Measurements from ENCODE around the gene ACKR3. TPM values are rescaled to one million over a fixed set of nuclear protein-coding genes. Genes with fewer than 3 reads are reported as not detected.

ACKR3 gene
- total RNA-seq, 1 donor from 2014 or later, result 21.4 TPM

GRCh38 chr2:236626391-236627150 is 56.9 kb downstream of the ACKR3 start:
- H3K9me3 ChIP-seq (ENCODE audit: control insufficient read depth in 3 of 3, low read length in 3 of 3), result no peaks in the 10 kb centered on the region
- H3K4me3 ChIP-seq (ENCODE audit: low read length in 3 of 3), result no peak overlapping the region
- H3K27ac ChIP-seq (ENCODE audit: low read depth, low read length), result no peak overlapping the region
- H3K27me3 ChIP-seq (ENCODE audit: control insufficient read depth in 3 of 3, insufficient read depth in 3 of 3, low read length in 3 of 3), result peaks cover 0 to 5% (median 0%) of the 10 kb centered on the region in 3 donors
- H3K36me3 ChIP-seq (ENCODE audit: control insufficient read depth in 3 of 3, insufficient read depth in 3 of 3, low read length in 3 of 3), result no peaks in the 10 kb centered on the region
- H3K4me1 ChIP-seq (ENCODE audit: control insufficient read depth in 3 of 3, insufficient read depth in 3 of 3, low read length in 3 of 3), result no peaks in the 10 kb centered on the region
- H3K9ac ChIP-seq (ENCODE audit: low read depth in 1 of 3, low read length in 3 of 3), result no peak overlapping the region

DNA sequence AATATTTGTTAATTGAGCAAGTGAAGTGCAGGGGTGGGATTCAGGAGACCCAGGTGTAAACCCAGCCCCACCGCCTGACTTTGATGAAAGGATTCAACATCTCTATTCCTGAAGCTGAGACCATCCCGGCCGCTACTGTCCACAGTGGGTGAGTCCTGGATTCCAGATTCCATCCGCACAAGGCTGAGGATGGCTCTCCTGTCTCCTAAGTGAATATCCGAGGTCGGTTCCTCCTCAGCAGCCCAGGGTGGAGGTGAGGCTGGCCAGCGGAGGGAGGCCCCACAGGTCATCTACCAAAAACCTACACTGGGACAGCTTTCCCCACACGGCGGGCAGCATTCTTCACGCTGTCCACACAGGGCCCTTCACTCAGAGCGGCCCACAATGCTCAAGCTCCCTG is 57.6 kb downstream of the ACKR3 start:
- Histone ChIP-seq H3K9me3 (ENCODE audit: control insufficient read depth in 3 of 3, low read length in 3 of 3) (no peaks in the 10 kb centered on the region), H3K27me3 (ENCODE audit: control insufficient read depth in 3 of 3, insufficient read depth in 3 of 3, low read length in 3 of 3) (peaks cover 0 to 5% (median 0%) of the 10 kb centered on the region in 3 donors), H3K9ac (ENCODE audit: low read depth in 1 of 3, low read length in 3 of 3) (no peak overlapping the region), H3K4me3 (ENCODE audit: low read length in 3 of 3) (no peak overlapping the region), H3K4me1 (ENCODE audit: control insufficient read depth in 3 of 3, insufficient read depth in 3 of 3, low read length in 3 of 3) (no peaks in the 10 kb centered on the region), H3K36me3 (ENCODE audit: control insufficient read depth in 3 of 3, insufficient read depth in 3 of 3, low read length in 3 of 3) (no peaks in the 10 kb centered on the region), H3K27ac (ENCODE audit: low read depth, low read length) (no peak overlapping the region)

DNA sequence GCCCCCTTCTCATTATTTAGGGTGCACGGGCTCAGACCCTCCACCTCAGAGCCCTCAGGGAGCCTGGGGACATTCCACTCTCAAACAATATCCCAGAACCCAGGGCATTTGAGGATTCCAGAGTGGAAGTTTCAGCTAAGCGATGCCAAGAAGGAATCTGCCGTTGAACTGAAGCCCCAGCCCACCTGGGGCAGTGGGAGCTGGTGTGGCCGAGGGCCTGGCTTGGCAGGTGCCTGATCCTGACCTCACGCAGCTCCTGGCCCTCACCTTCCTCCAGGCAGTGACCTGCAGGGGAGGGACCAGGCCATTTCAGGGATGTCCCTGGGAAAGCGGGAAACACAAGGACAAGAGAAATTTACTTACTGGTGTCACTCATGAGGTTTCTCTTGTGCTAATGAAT is 58.2 kb downstream of the ACKR3 start:
- Histone ChIP-seq H3K9ac (ENCODE audit: low read depth in 1 of 3, low read length in 3 of 3) (no peak overlapping the region), H3K36me3 (ENCODE audit: control insufficient read depth in 3 of 3, insufficient read depth in 3 of 3, low read length in 3 of 3) (no peaks in the 10 kb centered on the region), H3K27me3 (ENCODE audit: control insufficient read depth in 3 of 3, insufficient read depth in 3 of 3, low read length in 3 of 3) (peaks cover 0 to 5% (median 0%) of the 10 kb centered on the region in 3 donors)

GRCh38 chr2:236628256-236628901 is 58.8 kb downstream of the ACKR3 start:
- Histone ChIP-seq H3K9ac (ENCODE audit: low read depth in 1 of 3, low read length in 3 of 3) (no peak overlapping the region), H3K4me3 (ENCODE audit: low read length in 3 of 3) (no peak overlapping the region), H3K4me1 (ENCODE audit: control insufficient read depth in 3 of 3, insufficient read depth in 3 of 3, low read length in 3 of 3) (no peaks in the 10 kb centered on the region), H3K27ac (ENCODE audit: low read depth, low read length) (no peak overlapping the region), H3K36me3 (ENCODE audit: control insufficient read depth in 3 of 3, insufficient read depth in 3 of 3, low read length in 3 of 3) (no peaks in the 10 kb centered on the region), H3K9me3 (ENCODE audit: control insufficient read depth in 3 of 3, low read length in 3 of 3) (no peaks in the 10 kb centered on the region), H3K27me3 (ENCODE audit: control insufficient read depth in 3 of 3, insufficient read depth in 3 of 3, low read length in 3 of 3) (peaks cover 0 to 5% (median 0%) of the 10 kb centered on the region in 3 donors)

More for the DNA sequence above, 58.2 kb downstream of the ACKR3 start:
- H3K27ac ChIP-seq (ENCODE audit: low read depth, low read length), result no peak overlapping the region
- H3K4me1 ChIP-seq (ENCODE audit: control insufficient read depth in 3 of 3, insufficient read depth in 3 of 3, low read length in 3 of 3), result no peaks in the 10 kb centered on the region
- H3K4me3 ChIP-seq (ENCODE audit: low read length in 3 of 3), result no peak overlapping the region
- no peaks in the 10 kb centered on the region for H3K9me3 ChIP-seq (ENCODE audit: control insufficient read depth in 3 of 3, low read length in 3 of 3)

DNA sequence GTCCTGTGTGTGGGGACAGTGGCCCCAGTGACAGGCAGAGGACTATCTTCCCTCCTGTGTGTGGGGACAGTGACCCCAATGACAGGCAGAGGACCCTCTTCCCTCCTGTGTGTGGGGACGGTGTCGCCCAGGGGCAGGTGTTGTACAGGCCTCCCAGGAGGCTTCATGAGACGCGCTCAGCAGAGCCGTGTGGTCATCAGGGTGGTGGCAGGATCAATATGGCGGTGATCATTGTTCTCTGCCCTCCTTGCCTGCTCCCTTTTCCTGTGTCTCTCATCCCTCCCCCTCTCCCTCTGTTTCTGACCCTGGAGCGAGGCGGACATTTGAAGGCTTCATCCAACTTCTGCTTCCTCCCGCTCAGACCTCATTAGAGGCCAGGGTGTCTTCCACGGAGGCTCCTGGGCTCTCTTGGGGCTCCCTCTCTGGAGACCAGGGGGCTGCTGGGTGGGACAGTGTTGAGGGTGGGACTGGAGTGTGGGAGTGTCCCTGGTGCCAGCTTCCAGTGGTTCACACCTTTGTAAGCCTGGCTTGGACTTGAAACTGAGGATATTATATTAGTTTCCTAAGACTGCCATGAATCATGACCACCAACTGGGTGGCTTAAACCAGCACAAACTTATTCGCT is 59.5 kb downstream of the ACKR3 start:
- Histone ChIP-seq H3K4me3 (ENCODE audit: low read length in 3 of 3) (no peak overlapping the region), H3K4me1 (ENCODE audit: control insufficient read depth in 3 of 3, insufficient read depth in 3 of 3, low read length in 3 of 3) (no peaks in the 10 kb centered on the region), H3K36me3 (ENCODE audit: control insufficient read depth in 3 of 3, insufficient read depth in 3 of 3, low read length in 3 of 3) (no peaks in the 10 kb centered on the region), H3K27ac (ENCODE audit: low read depth, low read length) (no peak overlapping the region), H3K27me3 (ENCODE audit: control insufficient read depth in 3 of 3, insufficient read depth in 3 of 3, low read length in 3 of 3) (peaks cover 0 to 5% (median 0%) of the 10 kb centered on the region in 3 donors), H3K9ac (ENCODE audit: low read depth in 1 of 3, low read length in 3 of 3) (no peak overlapping the region), H3K9me3 (ENCODE audit: control insufficient read depth in 3 of 3, low read length in 3 of 3) (no peaks in the 10 kb centered on the region)

DNA sequence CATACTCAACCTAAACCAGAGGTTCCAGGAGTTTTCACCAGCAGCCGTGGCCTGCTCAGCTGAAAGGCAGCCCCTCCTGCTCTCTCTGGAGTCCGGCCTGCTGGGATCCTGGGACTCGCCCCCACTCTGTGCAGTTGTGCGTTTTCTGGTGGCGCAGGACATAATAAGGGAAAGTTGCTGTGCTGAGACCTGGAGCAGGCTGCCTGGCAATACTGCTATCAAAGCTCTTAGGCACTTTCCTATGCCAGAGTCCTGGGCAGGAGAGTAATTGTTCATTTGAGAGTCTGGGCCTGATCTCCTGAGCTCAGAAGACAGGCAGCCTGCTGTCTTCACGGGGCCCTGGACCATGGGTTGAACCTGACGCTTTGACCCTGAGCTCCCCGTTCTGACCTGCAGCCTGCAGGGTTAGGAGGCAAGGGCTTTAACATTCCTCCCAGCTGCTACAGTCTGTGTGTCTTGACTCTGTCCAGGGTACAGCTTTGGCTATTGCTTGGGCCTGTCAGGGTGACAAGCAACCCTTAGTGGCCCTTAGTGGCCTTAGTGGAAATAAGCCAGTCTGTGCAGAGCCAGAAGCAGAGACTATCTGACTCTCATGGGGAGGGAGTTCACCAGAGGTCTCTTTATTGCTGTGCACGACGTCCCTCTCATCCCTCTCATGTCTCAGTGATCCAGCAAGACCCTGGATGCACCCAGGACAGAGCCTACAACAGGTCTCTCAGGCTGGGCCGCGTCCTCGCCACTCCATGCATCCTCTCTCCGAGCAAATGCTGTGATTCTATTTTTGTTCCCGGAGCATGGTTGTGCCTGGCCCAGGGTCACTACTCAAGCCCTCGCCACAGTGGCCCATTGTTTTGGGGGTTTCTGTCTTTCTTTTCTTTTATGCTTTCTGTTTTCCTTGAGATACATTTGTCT is 60.6 kb downstream of the ACKR3 start:
- no peak overlapping the region for H3K4me3 ChIP-seq (ENCODE audit: low read length in 3 of 3)
- no peaks in the 10 kb centered on the region for H3K9me3 ChIP-seq (ENCODE audit: control insufficient read depth in 3 of 3, low read length in 3 of 3)
- no peaks in the 10 kb centered on the region for H3K4me1 ChIP-seq (ENCODE audit: control insufficient read depth in 3 of 3, insufficient read depth in 3 of 3, low read length in 3 of 3)
- H3K36me3 ChIP-seq (ENCODE audit: control insufficient read depth in 3 of 3, insufficient read depth in 3 of 3, low read length in 3 of 3), result no peaks in the 10 kb centered on the region
- no peak overlapping the region for H3K9ac ChIP-seq (ENCODE audit: low read depth in 1 of 3, low read length in 3 of 3)
- H3K27me3 ChIP-seq (ENCODE audit: control insufficient read depth in 3 of 3, insufficient read depth in 3 of 3, low read length in 3 of 3), result peaks cover 0 to 5% (median 0%) of the 10 kb centered on the region in 3 donors
- H3K27ac ChIP-seq (ENCODE audit: low read depth, low read length), result no peak overlapping the region

DNA sequence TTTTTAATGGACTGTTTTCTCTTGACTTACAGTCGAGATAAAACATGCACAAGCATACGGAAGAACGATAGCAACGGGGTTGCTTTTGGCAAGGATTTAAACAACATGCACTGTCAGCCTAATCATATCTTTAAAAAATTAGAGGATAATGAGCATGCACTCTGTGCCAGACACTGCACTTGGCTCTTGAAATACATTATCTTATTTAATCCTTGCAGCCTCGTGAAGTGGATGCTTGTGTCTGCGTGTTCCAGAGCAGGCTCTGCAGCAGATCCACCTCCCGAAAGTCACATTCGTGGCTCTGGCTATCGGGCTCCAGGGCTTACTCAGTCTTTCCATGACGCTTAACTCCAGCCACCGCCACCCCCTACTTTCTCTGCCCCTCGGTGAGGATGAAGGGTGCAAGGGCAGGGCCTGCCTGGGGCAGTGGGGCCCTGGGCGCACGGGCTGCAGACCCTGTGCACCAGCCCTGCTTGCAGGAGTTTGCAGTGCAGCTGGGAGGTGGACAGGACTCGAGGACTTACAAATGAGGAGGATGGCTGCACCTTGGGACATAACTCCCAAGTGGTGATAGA is 61.7 kb downstream of the ACKR3 start:
- Histone ChIP-seq H3K4me3 (ENCODE audit: low read length in 3 of 3) (no peak overlapping the region), H3K9me3 (ENCODE audit: control insufficient read depth in 3 of 3, low read length in 3 of 3) (no peaks in the 10 kb centered on the region), H3K4me1 (ENCODE audit: control insufficient read depth in 3 of 3, insufficient read depth in 3 of 3, low read length in 3 of 3) (no peaks in the 10 kb centered on the region), H3K27ac (ENCODE audit: low read depth, low read length) (no peak overlapping the region), H3K27me3 (ENCODE audit: control insufficient read depth in 3 of 3, insufficient read depth in 3 of 3, low read length in 3 of 3) (peaks cover 0 to 5% (median 0%) of the 10 kb centered on the region in 3 donors), H3K36me3 (ENCODE audit: control insufficient read depth in 3 of 3, insufficient read depth in 3 of 3, low read length in 3 of 3) (no peaks in the 10 kb centered on the region), H3K9ac (ENCODE audit: low read depth in 1 of 3, low read length in 3 of 3) (no peak overlapping the region)

GRCh38 chr2:236631856-236632291 is 62.2 kb downstream of the ACKR3 start:
- Histone ChIP-seq H3K27ac (ENCODE audit: low read depth, low read length) (no peak overlapping the region), H3K4me3 (ENCODE audit: low read length in 3 of 3) (no peak overlapping the region), H3K9me3 (ENCODE audit: control insufficient read depth in 3 of 3, low read length in 3 of 3) (no peaks in the 10 kb centered on the region)

More at GRCh38 chr2:236631856-236632291, 62.2 kb downstream of the ACKR3 start:
- Histone ChIP-seq H3K9ac (ENCODE audit: low read depth in 1 of 3, low read length in 3 of 3) (no peak overlapping the region), H3K4me1 (ENCODE audit: control insufficient read depth in 3 of 3, insufficient read depth in 3 of 3, low read length in 3 of 3) (no peaks in the 10 kb centered on the region), H3K27me3 (ENCODE audit: control insufficient read depth in 3 of 3, insufficient read depth in 3 of 3, low read length in 3 of 3) (peaks cover 0 to 5% (median 0%) of the 10 kb centered on the region in 3 donors), H3K36me3 (ENCODE audit: control insufficient read depth in 3 of 3, insufficient read depth in 3 of 3, low read length in 3 of 3) (no peaks in the 10 kb centered on the region)

All from skeletal muscle tissue (tissue), 4 donors.